COLO668 (cell line): ENCODE data around the gene DYNLT2.

Experiments
- DNase-seq: peaks from one replicate; lab custom pipeline; 2025; ENCODE audit not compliant: unreplicated experiment; lab: John Stamatoyannopoulos, UW

DYNLT2 gene

GRCh38 chr6:169738976-169739529 lies 12.3 kb downstream of the DYNLT2 start:
- no peak for DNase-seq

GRCh38 chr6:169738204-169738975 lies 13.0 kb downstream of the DYNLT2 start:
- DNase-seq: no peak

- no peak for DNase-seq
Observed at GRCh38 chr6:169729961-169730360, 21.4 kb downstream of the DYNLT2 start.

- no peak for DNase-seq
Observed at GRCh38 chr6:169726963-169727362, 24.4 kb downstream of the DYNLT2 start.

DNA sequence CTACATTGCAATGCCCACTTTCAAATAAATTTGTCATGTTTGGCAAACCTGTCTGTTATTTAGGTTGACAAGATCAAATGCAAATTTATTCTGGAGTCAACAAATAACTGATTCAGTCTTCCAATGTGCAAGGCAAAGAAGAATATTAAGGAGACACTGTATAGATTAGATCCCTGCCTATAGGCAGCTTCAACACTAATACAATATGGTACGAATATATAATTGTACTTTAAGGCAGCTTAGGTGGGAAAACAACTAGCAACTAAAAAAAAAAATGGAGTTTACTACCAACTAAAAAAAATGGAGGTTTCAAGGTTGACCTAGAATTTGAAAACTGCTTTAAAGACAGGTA lies 25.3 kb downstream of the DYNLT2 start:
- DNase-seq: no peak

DNA sequence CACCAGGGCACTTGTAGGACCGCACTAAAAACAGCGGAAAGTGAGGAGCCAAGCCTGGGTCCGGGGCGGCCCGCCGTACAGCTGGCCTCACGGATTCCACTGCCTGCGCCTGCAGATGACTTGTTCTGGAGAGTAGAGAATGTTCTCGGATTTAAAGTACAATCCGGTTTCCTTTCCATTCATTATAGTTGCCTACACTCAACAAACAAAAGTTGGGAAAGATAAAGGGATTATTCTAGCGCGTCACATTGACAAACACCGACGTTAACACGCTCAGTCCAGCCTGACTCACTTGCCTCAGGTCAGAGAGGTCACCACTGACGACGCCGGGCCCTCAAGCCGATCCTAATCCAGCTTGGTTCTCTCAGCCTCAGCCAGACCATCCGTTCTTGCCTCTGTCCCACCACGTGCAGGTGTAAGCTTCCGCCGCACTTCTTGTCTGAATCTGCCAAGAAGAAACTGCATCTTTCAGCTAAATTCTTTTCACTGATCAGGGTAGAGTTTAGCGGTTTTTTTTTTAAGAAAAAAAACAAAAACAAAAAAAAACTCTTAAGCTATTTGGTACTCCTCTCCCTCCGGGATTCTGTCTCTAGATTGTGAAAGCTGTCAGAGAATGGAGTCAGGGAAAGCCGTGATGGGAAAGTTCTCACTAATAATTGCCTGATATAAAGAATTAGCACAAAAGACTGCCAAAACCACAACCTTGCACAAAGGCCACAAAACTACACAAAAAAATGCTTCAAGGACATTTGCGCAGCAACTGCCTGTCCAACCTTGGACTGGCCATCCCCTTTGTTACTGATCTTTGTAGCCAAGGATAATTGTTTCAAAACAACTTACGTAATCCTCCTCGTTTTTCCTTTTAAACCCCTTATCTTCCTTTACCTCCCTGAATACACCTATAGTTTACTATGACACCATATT lies 26.0 kb downstream of the DYNLT2 start:
- DNase-seq: peak; percentile 19

- DNase-seq: peak; percentile 70
Observed at GRCh38 chr6:169724494-169725124, 26.8 kb downstream of the DYNLT2 start, which contains the start of gene PHF10. TSS of gene PHF10 (minus strand) at chr6:169724500. CDS start at chr6:169723931, 569 bp downstream.

- peak; percentile 62 for DNase-seq
Observed at GRCh38 chr6:169723991-169724493, 27.3 kb downstream of the DYNLT2 start.

- DNase-seq: peak; percentile 42
Observed at GRCh38 chr6:169723200-169723909, 28.0 kb downstream of the DYNLT2 start.

GRCh38 chr6:169722362-169723199 lies 28.8 kb downstream of the DYNLT2 start:
- DNase-seq: peak; percentile 44

DNA sequence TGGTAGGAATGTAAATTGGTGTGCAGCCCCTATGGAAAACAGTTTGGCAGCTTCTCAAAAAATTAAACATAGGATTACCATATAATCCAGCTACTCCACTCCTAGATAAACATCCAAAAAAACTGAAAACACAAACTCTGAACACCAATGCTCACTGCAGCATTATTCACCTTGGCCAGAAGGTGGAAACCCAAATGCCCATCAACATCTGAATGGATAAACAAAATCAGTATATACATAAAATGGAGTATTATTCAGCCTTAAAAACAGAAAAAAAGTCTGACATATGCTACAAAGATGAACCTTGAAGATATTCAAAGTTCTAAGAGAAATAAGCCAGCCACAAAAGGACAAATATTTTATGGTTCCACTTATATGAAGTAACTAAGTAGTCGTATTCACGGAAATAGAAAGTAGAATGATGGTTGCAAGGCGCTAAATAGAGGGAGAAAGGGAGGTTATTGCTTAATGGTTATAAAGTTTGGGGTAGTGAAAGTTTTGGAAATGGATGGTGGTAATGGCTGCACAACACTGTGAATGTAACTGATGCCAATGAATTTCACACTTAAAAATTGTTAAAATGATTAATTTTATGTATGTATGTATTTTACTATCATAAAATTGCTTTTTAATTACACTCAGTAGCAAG lies 31.0 kb downstream of the DYNLT2 start:
- DNase-seq: no peak

- DNase-seq: no peak
Observed at GRCh38 chr6:169719117-169719516, 32.3 kb downstream of the DYNLT2 start.

GRCh38 chr6:169714595-169714994 lies 36.8 kb downstream of the DYNLT2 start:
- no peak for DNase-seq

GRCh38 chr6:169714178-169714577 lies 37.2 kb downstream of the DYNLT2 start:
- no peak for DNase-seq

DNA sequence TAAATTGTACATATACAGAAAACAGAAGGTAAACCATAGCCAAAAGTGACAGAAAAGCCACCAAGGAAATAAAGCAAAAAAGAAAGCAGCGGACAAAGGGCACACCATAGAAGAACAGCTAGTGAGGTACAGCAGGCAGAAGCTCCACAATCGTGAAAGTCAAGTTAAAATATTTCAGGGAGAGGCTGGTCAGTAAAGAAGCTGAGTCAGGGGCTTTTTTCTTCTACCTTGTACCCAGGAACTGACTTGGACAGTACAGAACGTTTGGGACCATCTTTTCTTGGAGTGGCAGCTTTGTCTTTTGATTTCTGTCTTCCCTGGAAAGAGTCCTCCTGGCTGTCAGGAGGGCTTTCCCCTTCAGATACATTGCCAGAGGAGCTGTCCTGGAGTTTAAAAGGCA lies 41.4 kb downstream of the DYNLT2 start:
- DNase-seq: no peak

GRCh38 chr6:169709293-169709692 lies 42.1 kb downstream of the DYNLT2 start:
- DNase-seq: no peak

- no peak for DNase-seq
Observed at GRCh38 chr6:169707772-169708171, 43.6 kb downstream of the DYNLT2 start.

DNA sequence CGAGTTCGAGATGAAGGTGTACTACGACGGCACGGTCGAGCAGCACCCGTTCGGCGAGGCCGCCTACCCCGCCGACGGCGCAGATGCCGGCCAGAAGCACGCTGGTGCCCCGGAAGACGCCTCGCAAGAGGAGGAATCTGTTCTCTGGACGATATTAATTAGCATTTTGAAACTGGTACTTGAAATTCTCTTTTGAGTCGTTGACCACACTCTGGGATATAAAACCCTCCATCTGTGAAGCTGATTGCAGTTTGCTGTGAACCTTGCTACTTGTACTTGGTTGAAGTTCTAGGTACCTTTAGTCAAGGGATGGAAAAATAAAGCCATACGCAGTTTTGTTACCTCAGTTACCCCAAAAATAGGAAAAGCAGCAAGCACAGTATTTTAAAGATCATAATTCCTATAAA lies 48.5 kb downstream of the DYNLT2 start:
- no peak for DNase-seq
